Left cardiac atrium (tissue), 4 donors: Measurements from ENCODE around the gene UFL1. TPM values are rescaled to one million over a fixed set of nuclear protein-coding genes. Genes with fewer than 3 reads are reported as not detected.
"Not testable (repeated sequence)": the region's sequence is repeated elsewhere in the genome, so short reads cannot be mapped to it uniquely, and the experiment has no call there.

Experiments
- ATAC-seq, 2 donors: fragments of 200-7000 bp; cut with Tn5 transposase; one replicate each; pipeline ENCODE4 v1.9.1; 2020; ENCODE audit warnings: mild to moderate bottlenecking in 2 of 2, moderate library complexity in 2 of 2
- DNase-seq: peaks from one replicate; pipeline ENCODE4 v3.0.0-alpha.2; 2020
- intact Hi-C, 2 donors: fragments of 100-400 bp; cut with DNase I; formaldehyde crosslinking; loops; one replicate each; pipeline versions ENCODE4 v1.14.1 to v1.15.1; 2022 to 2023
- long read RNA-seq: library from polyadenylated mRNA; unstranded; transcript quantifications from one replicate; pipeline ENCODE4 v2.0.0, GENCODE V29; 2021
- total RNA-seq, 2 donors: library from RNA; stranded (reverse); fragmentation: NEBNext Ultra II Directional; extraction: Animal tissue kit (Norgen Biotek cat#: 25700); gene quantifications; one replicate each; pipeline ENCODE4 v1.2.1, GENCODE V29; 2021
- donor health status: DM: no; HTN: yes; CAD: no.
- donor health status: DM: no; HTN: yes; CAD: no; lungs with severe emphysema.
- donor health status: DM: yes; HTN: yes; CAD: no.
- donor health status: Dilated cardiomyopathy.

The UFL1 gene
- 10 to 100 TPM; 22.2 to 23.7 TPM for total RNA-seq
- long read RNA-seq, full-length matches to known transcripts, result 6 of 38 reads
- long read RNA-seq, partial matches to known transcripts, result 25 of 38 reads
- long read RNA-seq, other reads (novel, unspliced or antisense), result 7 of 38 reads

DNA sequence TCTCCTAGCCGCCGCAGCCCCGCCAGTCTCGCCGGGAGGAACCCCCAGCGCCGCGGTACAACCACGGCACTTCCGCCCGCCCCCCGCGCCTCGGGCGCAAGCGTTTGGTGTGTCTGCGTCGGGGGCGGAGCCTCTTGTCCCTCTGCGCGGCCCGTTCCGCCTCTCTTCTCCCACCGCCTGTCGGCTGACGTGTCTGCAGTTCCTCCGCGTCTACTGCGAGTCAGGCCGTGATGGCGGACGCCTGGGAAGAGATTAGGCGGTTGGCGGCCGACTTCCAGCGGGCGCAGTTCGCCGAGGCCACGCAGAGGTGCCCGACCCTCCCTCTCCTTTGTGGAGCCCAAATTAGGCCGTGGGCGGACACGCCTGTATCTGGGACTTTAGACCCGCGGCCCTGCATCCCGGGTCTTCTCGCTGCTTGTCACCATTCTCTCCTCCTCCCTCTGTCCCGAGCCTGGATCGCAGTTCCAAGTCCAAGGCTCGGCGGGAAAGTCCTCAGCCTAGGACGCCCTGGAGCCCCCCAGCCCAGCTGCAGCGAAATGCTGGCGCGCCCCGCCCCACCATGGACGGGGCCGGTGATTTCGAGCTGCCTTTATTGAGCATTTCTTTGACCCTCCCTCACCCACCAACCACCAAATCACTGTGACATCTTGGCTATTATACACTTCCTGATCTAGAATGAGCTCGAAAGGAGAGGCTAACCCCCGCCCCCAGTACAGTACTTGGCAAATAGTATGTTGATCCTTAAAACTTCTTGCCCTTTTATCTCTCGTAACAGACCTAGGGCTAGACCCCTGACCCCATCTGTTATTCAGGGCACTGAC lies at the start of gene UFL1:
TSS of gene UFL1 (plus strand) at position 163 of the 821 bp plus-strand sequence. CDS start at position 231, 68 bp downstream.
- intact Hi-C loops, result loop anchor here in 1 of 2 donors (10.0 kb wide), 1 partner anchor 373 kb away; the partner anchor contains the start of gene NDUFAF4
- ATAC-seq (peak; percentile 100), DNase-seq (peak; percentile 96)

- intact Hi-C loops, ATAC-seq, DNase-seq: not testable (repeated sequence)
Observed at GRCh38 chr6:96472291-96472690, 49.3 kb upstream of the UFL1 start.

- DNase-seq (no peak), ATAC-seq (no peak)
- intact Hi-C loops, result no loop called here
Observed at GRCh38 chr6:96478695-96479094, 42.9 kb upstream of the UFL1 start.

DNA sequence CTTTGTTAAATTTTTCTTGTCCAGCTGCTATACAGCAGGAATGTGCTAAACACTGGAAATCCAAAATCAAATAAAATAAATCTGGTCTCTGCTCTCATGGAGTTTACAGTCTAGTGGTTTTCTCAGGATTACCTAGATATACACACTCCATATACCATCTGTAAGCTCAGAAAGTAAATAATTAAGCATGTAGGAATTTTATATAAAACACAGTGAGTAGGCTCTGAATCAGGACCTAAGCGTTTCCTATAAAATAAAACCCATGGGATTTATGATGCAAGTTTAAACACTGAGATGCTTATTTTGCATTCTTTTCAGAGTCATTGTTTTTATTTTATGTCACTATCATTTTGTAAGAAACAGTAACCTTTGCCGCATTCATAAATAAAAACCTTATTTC lies 29.7 kb upstream of the UFL1 start:
- intact Hi-C loops, result no loop called here
- ATAC-seq, result no peak

DNA sequence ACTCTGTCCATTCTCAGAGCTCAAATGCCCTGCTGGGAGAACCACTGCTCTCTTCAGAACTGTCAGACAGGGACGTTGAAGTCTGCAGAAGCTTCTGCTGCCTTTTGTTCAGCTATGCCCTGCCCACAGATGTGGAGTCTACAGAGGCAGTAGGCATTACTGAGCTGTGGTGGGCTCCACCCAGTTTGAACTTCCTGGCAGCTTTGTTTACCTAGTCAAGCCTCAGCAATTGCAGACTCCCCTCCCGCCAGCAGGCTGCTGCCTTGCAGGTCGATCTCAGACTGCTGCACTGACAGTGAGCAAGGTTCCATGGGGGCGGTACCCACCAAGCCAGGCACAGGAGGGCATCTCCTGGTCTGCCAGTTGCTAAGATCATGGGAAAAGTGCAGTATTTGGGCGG lies 21.8 kb upstream of the UFL1 start:
- ATAC-seq (no peak), DNase-seq (no peak)
- intact Hi-C loops, result no loop called here

More for the DNA sequence above, 29.7 kb upstream of the UFL1 start:
- no peak for DNase-seq

DNA sequence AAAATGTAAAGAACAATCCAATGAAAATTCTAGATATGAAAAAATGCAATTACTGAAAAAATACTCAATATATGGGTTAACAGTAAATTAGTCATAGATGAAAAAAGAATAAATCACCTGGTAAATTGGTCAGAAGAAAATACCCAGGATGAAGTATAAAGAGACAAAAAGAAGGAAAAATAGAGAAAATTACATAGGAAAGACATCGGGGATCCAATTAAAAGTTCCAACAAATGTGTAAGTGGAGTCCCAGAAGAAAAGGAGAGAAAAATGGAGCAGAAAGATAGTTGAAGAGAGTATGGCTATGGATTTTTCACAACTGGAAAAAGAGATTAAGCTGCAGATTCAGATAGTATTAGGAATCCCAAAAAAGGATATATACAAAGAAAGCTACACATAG lies 18.7 kb upstream of the UFL1 start:
- DNase-seq (no peak), ATAC-seq (no peak)
- intact Hi-C loops, result no loop called here

- DNase-seq (no peak), ATAC-seq (no peak)
- intact Hi-C loops, result no loop called here
Observed at GRCh38 chr6:96505363-96505762, 16.2 kb upstream of the UFL1 start.

GRCh38 chr6:96509281-96509680 lies 12.3 kb upstream of the UFL1 start:
- ATAC-seq, result no peak
- intact Hi-C loops, result no loop called here
- no peak for DNase-seq

DNA sequence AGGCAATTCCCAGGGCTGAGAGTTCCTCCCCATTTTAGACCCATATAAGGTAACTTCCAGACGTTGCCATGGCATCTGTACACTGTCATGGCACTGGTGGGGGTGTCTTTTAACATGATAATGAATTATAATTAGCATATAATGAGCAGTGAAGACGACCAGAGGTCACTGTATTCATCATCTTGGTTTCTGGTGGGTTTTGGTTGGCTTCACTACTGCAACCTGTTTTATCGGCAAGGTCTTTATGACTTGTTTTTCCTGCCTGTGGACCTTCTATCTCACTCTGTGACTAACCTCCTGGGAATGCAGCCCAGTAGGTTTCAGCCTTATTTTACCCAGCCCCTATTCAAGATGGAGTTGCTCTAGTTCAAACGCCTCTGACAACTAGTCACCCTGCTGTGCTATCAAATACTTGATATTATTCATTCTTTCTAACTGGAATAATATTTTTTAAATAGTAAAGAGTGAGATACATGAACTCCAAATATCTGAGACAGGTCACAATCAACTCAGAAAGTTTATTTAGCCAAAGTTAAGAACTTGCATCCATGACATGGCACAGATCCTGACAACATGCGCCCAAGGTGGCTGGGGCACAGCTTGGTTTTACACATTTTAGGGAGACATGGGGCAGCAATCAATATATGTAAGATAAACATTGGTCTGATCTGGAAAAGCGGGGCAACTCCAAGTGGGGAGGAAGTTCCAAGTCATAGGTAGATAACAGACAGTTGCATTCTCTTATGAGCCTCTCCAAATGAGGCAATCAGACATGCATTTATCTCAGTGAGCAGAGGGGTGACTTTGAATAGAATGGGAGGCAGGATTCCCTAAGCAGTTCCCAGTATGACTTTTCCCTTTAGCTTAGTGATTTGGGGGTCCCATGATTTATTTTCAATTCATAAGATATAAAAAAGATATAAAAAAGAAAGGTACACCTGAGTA lies 1.2 kb upstream of the UFL1 start:
- DNase-seq, result no peak
- intact Hi-C loops, result loop anchor here in 1 of 2 donors (10.0 kb wide), 1 partner anchor 374 kb away; the partner anchor contains the start of gene NDUFAF4

GRCh38 chr6:96521306-96521643 lies 331 bp upstream of the UFL1 start:
- DNase-seq (no peak), ATAC-seq (peak; percentile 41)
- intact Hi-C loops, result loop anchor here in 1 of 2 donors (10.0 kb wide), 1 partner anchor 374 kb away; the partner anchor contains the start of gene NDUFAF4

More for the DNA sequence above, 1.2 kb upstream of the UFL1 start:
- no peak for ATAC-seq

GRCh38 chr6:96522465-96523009 lies 931 bp downstream of the UFL1 start:
- DNase-seq (no peak), ATAC-seq (peak; percentile 4 to 19)
- intact Hi-C loops, result loop anchor here in 1 of 2 donors (10.0 kb wide), 1 partner anchor 372 kb away; the partner anchor contains the start of gene NDUFAF4

- DNase-seq, result no peak
- intact Hi-C loops, result loop anchor here in 1 of 2 donors (10.0 kb wide), 1 partner anchor 367 kb away; the partner anchor contains the start of gene NDUFAF4
- ATAC-seq, result no peak
Observed at GRCh38 chr6:96528193-96528592, 6.6 kb downstream of the UFL1 start.

DNA sequence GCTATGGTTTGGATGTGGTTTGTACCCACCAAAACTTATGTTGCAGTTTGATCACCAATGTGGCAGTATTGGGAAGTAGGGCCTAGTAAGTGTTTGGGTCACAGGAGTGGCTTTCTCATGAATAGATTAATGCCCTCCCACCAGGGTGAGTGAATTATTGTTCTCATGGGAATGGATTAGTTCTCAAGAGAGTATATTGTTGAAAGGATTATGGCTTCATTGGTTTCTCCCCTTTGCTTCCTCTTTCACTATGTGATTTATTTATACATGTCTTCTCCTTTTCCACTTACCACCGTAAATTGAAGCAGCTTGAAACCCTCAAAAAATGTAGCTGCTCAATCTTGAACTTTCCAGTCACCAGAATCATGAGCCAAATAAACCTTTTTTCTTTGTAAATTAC lies 10.8 kb downstream of the UFL1 start:
- no peak for ATAC-seq
- DNase-seq, result no peak
- intact Hi-C loops, result no loop called here

DNA sequence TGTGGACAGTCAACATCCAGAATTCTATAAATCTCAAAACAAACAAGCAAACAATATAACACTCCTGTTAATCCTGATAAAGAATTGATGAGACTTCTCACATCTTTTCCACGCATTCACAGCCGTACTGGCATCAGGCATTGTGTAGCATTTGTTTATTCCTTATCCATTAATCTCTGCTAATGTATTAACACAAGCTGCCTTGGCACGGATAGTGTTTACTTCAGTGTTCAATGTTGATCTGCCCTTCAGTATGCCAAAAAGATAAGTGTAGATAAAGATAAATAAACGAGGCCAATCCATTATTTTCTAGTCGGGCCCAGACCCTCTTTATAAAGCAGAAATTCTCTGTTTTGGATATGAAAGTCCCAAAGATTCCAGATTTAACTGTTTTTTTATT lies 16.1 kb downstream of the UFL1 start:
- intact Hi-C loops, result no loop called here
- no peak for DNase-seq
- no peak for ATAC-seq

DNA sequence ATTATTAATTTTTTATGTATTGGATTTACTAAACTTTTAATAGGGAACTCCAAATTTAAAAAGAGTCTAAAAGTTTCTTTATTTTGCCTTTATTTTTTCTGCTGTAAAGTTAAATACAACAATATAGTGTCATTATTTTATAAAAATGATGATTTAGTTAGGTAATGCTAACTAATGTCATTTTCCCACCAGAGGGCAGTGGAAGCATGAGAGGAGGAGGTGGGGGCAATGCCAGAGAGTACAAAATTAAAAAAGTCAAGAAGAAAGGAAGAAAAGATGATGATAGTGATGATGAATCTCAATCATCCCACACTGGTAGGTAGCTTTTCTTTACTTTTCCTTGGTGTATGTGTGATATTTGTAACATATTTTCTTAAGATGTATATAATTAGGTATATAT lies 21.1 kb downstream of the UFL1 start:
- intact Hi-C loops, result no loop called here
- ATAC-seq (no peak), DNase-seq (no peak)

DNA sequence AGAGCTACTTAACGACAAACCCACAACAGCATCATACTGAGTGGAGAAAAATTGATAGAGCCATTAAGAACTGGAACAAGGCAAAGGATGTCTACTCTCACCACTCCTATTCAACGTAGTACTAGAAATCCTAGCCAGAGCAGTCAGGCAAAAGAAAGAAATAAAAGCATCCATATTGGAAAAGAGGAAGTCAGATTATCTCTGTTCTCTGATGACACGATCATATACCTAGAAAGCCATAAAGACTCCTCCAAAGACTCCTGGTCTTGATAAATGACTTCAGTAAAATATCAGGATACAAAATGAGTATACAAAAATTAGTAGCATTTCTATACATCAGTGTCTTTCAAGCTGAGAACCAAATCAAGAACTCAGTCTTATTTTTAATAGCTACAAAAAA lies 24.3 kb downstream of the UFL1 start:
- no peak for ATAC-seq
- no peak for DNase-seq
- intact Hi-C loops, result no loop called here

DNA sequence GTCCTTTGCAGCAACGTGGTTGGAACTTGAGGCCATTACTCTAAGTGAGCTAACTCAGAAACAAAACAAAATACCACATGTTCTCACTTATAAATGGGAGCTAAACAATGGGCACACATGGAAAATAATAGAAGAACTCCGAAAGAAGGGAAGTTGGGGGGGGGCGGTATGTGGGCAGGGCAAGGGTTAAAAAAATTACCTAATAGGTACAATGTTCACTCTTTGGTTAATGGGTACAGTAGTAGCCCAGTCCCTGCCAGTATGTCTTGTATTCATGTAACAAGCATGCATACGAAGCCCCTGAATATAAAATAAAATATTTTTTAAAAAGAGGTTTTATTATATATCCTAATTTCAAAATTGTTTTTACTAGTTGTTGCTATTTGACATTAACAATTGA lies 26.0 kb downstream of the UFL1 start:
- intact Hi-C loops, result no loop called here
- ATAC-seq, result no peak
- no peak for DNase-seq

DNA sequence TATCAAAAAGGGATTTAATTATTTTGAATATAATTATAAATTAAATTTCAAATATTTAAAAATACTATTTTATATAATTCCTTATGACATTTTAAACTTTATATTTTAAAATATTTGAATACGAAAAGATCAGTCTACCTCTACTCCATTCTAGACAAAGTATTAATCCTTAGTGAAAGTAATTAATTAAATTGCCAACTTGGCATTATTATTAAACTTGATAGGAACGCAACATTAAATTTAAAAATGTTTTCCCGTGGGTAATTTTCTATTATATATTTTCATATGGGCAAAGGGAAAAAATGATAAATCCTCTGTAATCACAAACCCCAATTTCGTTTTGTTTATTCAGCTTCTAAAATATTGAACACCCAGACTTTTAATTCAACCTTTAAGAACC lies 33.0 kb downstream of the UFL1 start:
- ATAC-seq (no peak), DNase-seq (no peak)
- intact Hi-C loops, result no loop called here

GRCh38 chr6:96559740-96560139 lies 38.1 kb downstream of the UFL1 start:
- ATAC-seq, DNase-seq, intact Hi-C loops: not testable (repeated sequence)
